Parathyroid adenoma (tissue), 2 donors: ENCODE measurements around the gene GPC6.

Source experiments
- H2AFZ ChIP-seq: fragments of 300-600 bp; sonication (generic); one replicate; pipeline ENCODE4 v1.7.0; 2017; ENCODE audit warnings: antibody characterized with exemption, mild to moderate bottlenecking
- H3K27ac ChIP-seq: fragments of 300-600 bp; sonication (generic); one replicate; pipeline ENCODE4 v1.7.0; 2017
- H3K27me3 ChIP-seq: fragments of 300-600 bp; sonication (generic); one replicate; pipeline ENCODE4 v1.7.0; 2017; ENCODE audit warnings: low read length; ENCODE audit not compliant: control insufficient read depth, insufficient read depth
- H3K36me3 ChIP-seq: fragments of 300-600 bp; sonication (generic); one replicate; pipeline ENCODE4 v1.7.0; 2017; ENCODE audit warnings: low read length; ENCODE audit not compliant: control insufficient read depth, insufficient read depth
- H3K4me1 ChIP-seq: fragments of 300-600 bp; sonication (generic); one replicate; pipeline ENCODE4 v1.7.0; 2017; ENCODE audit warnings: control low read depth
- H3K4me2 ChIP-seq: fragments of 300-600 bp; sonication (generic); one replicate; pipeline ENCODE4 v1.7.0; 2017; ENCODE audit warnings: low read length
- H3K4me3 ChIP-seq: fragments of 300-600 bp; sonication (generic); one replicate; pipeline ENCODE4 v1.7.0; 2017; ENCODE audit warnings: low read depth, low read length
- H3K79me2 ChIP-seq: fragments of 300-600 bp; sonication (generic); one replicate; pipeline ENCODE4 v1.7.0; 2017; ENCODE audit warnings: control low read depth
- H3K9ac ChIP-seq: fragments of 300-600 bp; sonication (generic); one replicate; pipeline ENCODE4 v1.7.0; 2017; ENCODE audit warnings: mild to moderate bottlenecking
- H3K9me3 ChIP-seq: fragments of 300-600 bp; sonication (generic); one replicate; pipeline ENCODE4 v1.7.0; 2017; ENCODE audit warnings: low read length; ENCODE audit not compliant: control insufficient read depth
- TF ChIP-seq, protein P1 (sequence below): fragments of 300-600 bp; sonication (generic); IDR thresholded peaks from one replicate; pipeline ENCODE4 v1.7.0; 2017; ENCODE audit warnings: antibody characterized with exemption, mild to moderate bottlenecking
- donor health status: primary hyperparathyroidism.

The GPC6 gene

DNA sequence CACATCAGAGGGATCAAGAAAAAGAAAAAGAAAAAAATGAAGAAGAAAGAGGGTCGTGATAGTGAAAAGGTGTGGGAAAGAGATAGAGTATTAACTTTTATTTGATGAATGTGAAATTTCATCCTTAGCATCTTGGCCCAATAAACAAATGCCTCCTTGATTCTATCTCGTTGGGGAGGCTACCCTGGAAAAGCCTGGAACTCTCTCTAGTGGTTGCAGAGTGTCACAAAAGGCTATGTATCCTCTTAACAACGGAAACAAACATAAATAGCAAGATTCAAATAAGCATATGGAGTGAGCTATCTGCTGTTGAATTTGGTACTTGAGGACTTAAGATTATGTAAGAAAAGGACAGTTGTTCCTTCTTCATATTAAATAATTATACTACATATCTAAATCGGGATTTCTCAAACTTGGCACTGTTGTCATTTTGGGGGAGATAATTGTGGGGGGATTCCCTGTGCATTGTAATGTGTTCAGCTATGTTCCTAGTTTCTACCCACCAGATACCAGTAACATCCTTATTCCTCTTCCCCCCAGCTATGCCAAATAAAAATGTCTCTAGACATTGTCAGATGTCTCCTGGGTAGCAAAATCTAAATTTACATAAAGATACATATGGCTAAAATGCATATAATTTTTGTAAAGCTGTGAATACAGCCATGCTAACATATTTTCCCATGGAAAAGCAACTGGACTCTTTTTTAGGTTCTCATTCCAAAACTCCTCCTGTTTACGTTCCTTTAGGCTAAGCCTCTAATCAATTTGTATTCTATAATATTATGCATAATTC, 695.7 kb downstream of the GPC6 start:
- TF ChIP-seq, protein P1, sequence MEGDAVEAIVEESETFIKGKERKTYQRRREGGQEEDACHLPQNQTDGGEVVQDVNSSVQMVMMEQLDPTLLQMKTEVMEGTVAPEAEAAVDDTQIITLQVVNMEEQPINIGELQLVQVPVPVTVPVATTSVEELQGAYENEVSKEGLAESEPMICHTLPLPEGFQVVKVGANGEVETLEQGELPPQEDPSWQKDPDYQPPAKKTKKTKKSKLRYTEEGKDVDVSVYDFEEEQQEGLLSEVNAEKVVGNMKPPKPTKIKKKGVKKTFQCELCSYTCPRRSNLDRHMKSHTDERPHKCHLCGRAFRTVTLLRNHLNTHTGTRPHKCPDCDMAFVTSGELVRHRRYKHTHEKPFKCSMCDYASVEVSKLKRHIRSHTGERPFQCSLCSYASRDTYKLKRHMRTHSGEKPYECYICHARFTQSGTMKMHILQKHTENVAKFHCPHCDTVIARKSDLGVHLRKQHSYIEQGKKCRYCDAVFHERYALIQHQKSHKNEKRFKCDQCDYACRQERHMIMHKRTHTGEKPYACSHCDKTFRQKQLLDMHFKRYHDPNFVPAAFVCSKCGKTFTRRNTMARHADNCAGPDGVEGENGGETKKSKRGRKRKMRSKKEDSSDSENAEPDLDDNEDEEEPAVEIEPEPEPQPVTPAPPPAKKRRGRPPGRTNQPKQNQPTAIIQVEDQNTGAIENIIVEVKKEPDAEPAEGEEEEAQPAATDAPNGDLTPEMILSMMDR, result no peak
- H3K4me3 ChIP-seq, result no peak overlapping the region
- no peaks in the 10 kb centered on the region for H3K79me2 ChIP-seq
- no peak overlapping the region for H3K9ac ChIP-seq
- H3K4me2 ChIP-seq, result no peak overlapping the region
- no peaks in the 10 kb centered on the region for H3K4me1 ChIP-seq
- H2AFZ ChIP-seq, result no peak overlapping the region
- no peak overlapping the region for H3K27ac ChIP-seq
- H3K27me3 ChIP-seq, result no peaks in the 10 kb centered on the region
- no peaks in the 10 kb centered on the region for H3K9me3 ChIP-seq
- H3K36me3 ChIP-seq, result no peaks in the 10 kb centered on the region

GRCh38 chr13:93925990-93926389, 699.4 kb downstream of the GPC6 start:
- no peaks in the 10 kb centered on the region for H3K4me1 ChIP-seq
- H3K4me2 ChIP-seq, result no peak overlapping the region
- H3K27ac ChIP-seq, result no peak overlapping the region
- no peaks in the 10 kb centered on the region for H3K27me3 ChIP-seq
- no peaks in the 10 kb centered on the region for H3K79me2 ChIP-seq
- no peak overlapping the region for H2AFZ ChIP-seq
- H3K9me3 ChIP-seq, result no peaks in the 10 kb centered on the region
- H3K36me3 ChIP-seq, result no peaks in the 10 kb centered on the region
- TF ChIP-seq, protein P1, result no peak
- no peak overlapping the region for H3K9ac ChIP-seq
- no peak overlapping the region for H3K4me3 ChIP-seq

- TF ChIP-seq, protein P1, result no peak
- H3K36me3 ChIP-seq, result no peaks in the 10 kb centered on the region
- H2AFZ ChIP-seq, result no peak overlapping the region
- H3K79me2 ChIP-seq, result no peaks in the 10 kb centered on the region
- no peak overlapping the region for H3K9ac ChIP-seq
- H3K9me3 ChIP-seq, result no peaks in the 10 kb centered on the region
- no peaks in the 10 kb centered on the region for H3K4me1 ChIP-seq
- H3K4me3 ChIP-seq, result no peak overlapping the region
- H3K4me2 ChIP-seq, result no peak overlapping the region
- H3K27ac ChIP-seq, result no peak overlapping the region
- H3K27me3 ChIP-seq, result no peaks in the 10 kb centered on the region
These were observed 699.8 kb downstream of the GPC6 start for GRCh38 chr13:93926425-93926824.

DNA sequence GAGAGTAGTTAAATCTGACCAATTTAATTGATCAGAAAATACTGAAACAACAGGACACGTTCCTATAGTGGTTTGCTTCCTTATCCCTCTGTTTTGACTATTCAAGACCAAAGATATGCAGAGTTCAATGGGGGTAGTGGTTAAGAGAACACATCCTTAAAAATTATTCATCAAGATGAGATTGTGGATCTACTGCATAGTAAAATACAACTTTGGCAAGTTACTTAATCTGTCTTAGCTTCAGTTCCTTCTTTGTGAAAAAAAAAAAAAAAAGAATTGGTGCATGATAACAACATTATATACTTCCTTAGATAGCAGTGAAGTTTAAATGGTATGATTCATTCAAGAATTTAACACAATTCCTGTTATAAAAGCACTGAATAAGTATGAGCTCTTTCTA, 700.8 kb downstream of the GPC6 start:
- TF ChIP-seq, protein P1, result no peak
- H3K4me1 ChIP-seq, result no peaks in the 10 kb centered on the region
- no peaks in the 10 kb centered on the region for H3K27me3 ChIP-seq
- no peaks in the 10 kb centered on the region for H3K79me2 ChIP-seq
- no peak overlapping the region for H3K4me3 ChIP-seq
- no peak overlapping the region for H3K4me2 ChIP-seq
- no peak overlapping the region for H2AFZ ChIP-seq
- no peaks in the 10 kb centered on the region for H3K9me3 ChIP-seq
- H3K9ac ChIP-seq, result no peak overlapping the region
- H3K36me3 ChIP-seq, result no peaks in the 10 kb centered on the region
- H3K27ac ChIP-seq, result no peak overlapping the region

- H3K36me3 ChIP-seq, result no peaks in the 10 kb centered on the region
- no peaks in the 10 kb centered on the region for H3K9me3 ChIP-seq
- H3K4me2 ChIP-seq, result no peak overlapping the region
- no peaks in the 10 kb centered on the region for H3K27me3 ChIP-seq
- no peak overlapping the region for H2AFZ ChIP-seq
- H3K4me3 ChIP-seq, result no peak overlapping the region
- no peaks in the 10 kb centered on the region for H3K4me1 ChIP-seq
- no peaks in the 10 kb centered on the region for H3K79me2 ChIP-seq
- no peak overlapping the region for H3K9ac ChIP-seq
- H3K27ac ChIP-seq, result no peak overlapping the region
- TF ChIP-seq, protein P1, result no peak
These were observed 706.3 kb downstream of the GPC6 start for GRCh38 chr13:93932901-93933300.
